Retina (tissue), 1 donor: ENCODE data around the gene CYSTM1.

Source experiments
- DNase-seq: peaks from one replicate; pipeline ENCODE4 v3.0.0-alpha.2; 2016

CYSTM1 gene

GRCh38 chr5:140239939-140240700, 65.1 kb downstream of the CYSTM1 start:
- DNase-seq = peak; percentile 67

- peak; percentile 44 for DNase-seq
These were observed 66.2 kb downstream of the CYSTM1 start for GRCh38 chr5:140240987-140241706.

GRCh38 chr5:140242099-140242498, 67.1 kb downstream of the CYSTM1 start:
- DNase-seq = no peak

- no peak for DNase-seq
These were observed 68.0 kb downstream of the CYSTM1 start for GRCh38 chr5:140242890-140243585.

- DNase-seq = no peak
These were observed 68.8 kb downstream of the CYSTM1 start for GRCh38 chr5:140243706-140244250.

GRCh38 chr5:140244525-140245025, 69.6 kb downstream of the CYSTM1 start:
- peak; percentile 88 for DNase-seq

GRCh38 chr5:140245341-140245740, 70.4 kb downstream of the CYSTM1 start:
- DNase-seq = no peak

GRCh38 chr5:140245926-140246325, 70.9 kb downstream of the CYSTM1 start:
- no peak for DNase-seq

- DNase-seq = no peak
These were observed 71.6 kb downstream of the CYSTM1 start for GRCh38 chr5:140246378-140247122.

GRCh38 chr5:140248414-140248813, 73.4 kb downstream of the CYSTM1 start:
- DNase-seq = no peak

GRCh38 chr5:140249536-140249935, 74.5 kb downstream of the CYSTM1 start:
- no peak for DNase-seq

- DNase-seq = no peak
These were observed 75.4 kb downstream of the CYSTM1 start for GRCh38 chr5:140250386-140250785.

- no peak for DNase-seq
These were observed 76.6 kb downstream of the CYSTM1 start for GRCh38 chr5:140251527-140251973.

GRCh38 chr5:140252470-140253126, 77.6 kb downstream of the CYSTM1 start:
- DNase-seq = no peak

- no peak for DNase-seq
These were observed 79.0 kb downstream of the CYSTM1 start for GRCh38 chr5:140253985-140254384.

GRCh38 chr5:140255460-140256157, 80.6 kb downstream of the CYSTM1 start:
- DNase-seq = no peak

GRCh38 chr5:140256726-140257125, 81.7 kb downstream of the CYSTM1 start:
- no peak for DNase-seq

GRCh38 chr5:140258016-140258415, 83.0 kb downstream of the CYSTM1 start:
- no peak for DNase-seq

GRCh38 chr5:140258873-140259272, 83.9 kb downstream of the CYSTM1 start:
- DNase-seq = no peak

- no peak for DNase-seq
These were observed 84.5 kb downstream of the CYSTM1 start for GRCh38 chr5:140259500-140259899.

- DNase-seq = no peak
These were observed 85.2 kb downstream of the CYSTM1 start for GRCh38 chr5:140260089-140260656.
